OCI-LY7 (cell line): Measurements from ENCODE around the gene LRP5.

Experiments used
- CTCF ChIP-seq: fragments of 200-600 bp; sonication (generic); conservative IDR thresholded peaks from 2 replicates; pipeline ENCODE4 v1.5.1; 2014; ENCODE audit warnings: mild to moderate bottlenecking, antibody characterized with exemption, low read length, moderate library complexity, mixed read lengths
- EZH2phosphoT487 ChIP-seq: fragments of 200-600 bp; sonication (generic); IDR thresholded peaks from 2 replicates; pipeline ENCODE4 v1.6.1; 2018; ENCODE audit warnings: low read depth, borderline replicate concordance, mild to moderate bottlenecking, mixed run types, antibody characterized with exemption, low read length, moderate library complexity, mixed read lengths

- TF ChIP-seq CTCF = no peak
- no peak for TF ChIP-seq EZH2phosphoT487
Observed at GRCh38 chr11:68335683-68336082, 23.3 kb downstream of the LRP5 start.
